ENCODE data around the gene TNPO3. TPM values are rescaled to one million over a fixed set of nuclear protein-coding genes. Genes with fewer than 3 reads are reported as not detected.

Gene TNPO3
- total RNA-seq, 8 experiments from 2014 or later = 45.3 to 63.9 (median 52.0) TPM

GRCh38 chr7:129032017-129032416 is 22.9 kb downstream of the TNPO3 start:
- ATAC-seq (replicated peaks in 6 of 8) = no peak
- Histone ChIP-seq H3K4me3 (no peak overlapping the region), H3K4me1 (replicated peaks in 1 of 2) (no peaks in the 10 kb centered on the region), H3K27ac (no peak overlapping the region)
- in situ Hi-C loops (cut with MboI; ENCODE audit: low pct_unique_long_range_greater_than_20kb in 2 of 9, low sequenced_read_pairs in 9 of 9, unreplicated experiment in 9 of 9) = no loop called here
- WGBS, 10 experiments = 89 to 100% (median 100%) methylated on average over 1 of the region's 1 CpG; no CpG with 5 or more reads in 2 of the 10 experiments

GRCh38 chr7:129030440-129030839 is 24.5 kb downstream of the TNPO3 start:
- WGBS, 10 experiments = 60 to 100% (median 87%) methylated on average over 1 to 3 of the region's 3 CpGs; no CpG with 5 or more reads in 2 of the 10 experiments
- Histone ChIP-seq H3K4me1 (replicated peaks in 1 of 2) (no peaks in the 10 kb centered on the region), H3K4me3 (no peak overlapping the region), H3K27ac (no peak overlapping the region)
- in situ Hi-C loops (cut with MboI; ENCODE audit: low pct_unique_long_range_greater_than_20kb in 2 of 9, low sequenced_read_pairs in 9 of 9, unreplicated experiment in 9 of 9) = no loop called here
- peak in 2 of 8 experiments; percentile 22 to 69 for ATAC-seq (replicated peaks in 6 of 8)

- H3K4me1 ChIP-seq (replicated peaks in 1 of 2) = no peaks in the 10 kb centered on the region
- ATAC-seq (replicated peaks in 6 of 8) = no peak
- no peak overlapping the region for H3K27ac ChIP-seq
- WGBS, 10 experiments = 53 to 100% (median 94%) methylated on average over 1 to 3 of the region's 3 CpGs; no CpG with 5 or more reads in 2 of the 10 experiments
- in situ Hi-C loops (cut with MboI; ENCODE audit: low pct_unique_long_range_greater_than_20kb in 2 of 9, low sequenced_read_pairs in 9 of 9, unreplicated experiment in 9 of 9) = no loop called here
- H3K4me3 ChIP-seq = no peak overlapping the region
Measured at GRCh38 chr7:129024125-129024524, 30.8 kb downstream of the TNPO3 start.

GRCh38 chr7:129021656-129022055 is 33.3 kb downstream of the TNPO3 start:
- in situ Hi-C loops (cut with MboI; ENCODE audit: low pct_unique_long_range_greater_than_20kb in 2 of 9, low sequenced_read_pairs in 9 of 9, unreplicated experiment in 9 of 9) = no loop called here
- WGBS, 10 experiments = 90 to 100% (median 99%) methylated on average over 1 to 2 of the region's 2 CpGs
- no peak overlapping the region for H3K4me3 ChIP-seq

GRCh38 chr7:129017933-129018538 is 36.9 kb downstream of the TNPO3 start:
- no peaks in the 10 kb centered on the region for H3K4me1 ChIP-seq (replicated peaks in 1 of 2)
- H3K27ac ChIP-seq = no peak overlapping the region
- WGBS, 10 experiments = 57 to 100% (median 100%) methylated on average over 1 to 4 of the region's 4 CpGs; no CpG with 5 or more reads in 2 of the 10 experiments
- in situ Hi-C loops (cut with MboI; ENCODE audit: low pct_unique_long_range_greater_than_20kb in 2 of 9, low sequenced_read_pairs in 9 of 9, unreplicated experiment in 9 of 9) = no loop called here
- no peak for ATAC-seq (replicated peaks in 6 of 8)
- no peak overlapping the region for H3K4me3 ChIP-seq

More at GRCh38 chr7:129021656-129022055, 33.3 kb downstream of the TNPO3 start:
- Histone ChIP-seq H3K27ac (no peak overlapping the region), H3K4me1 (replicated peaks in 1 of 2) (no peaks in the 10 kb centered on the region)
- ATAC-seq (replicated peaks in 6 of 8) = no peak

- H3K4me1 ChIP-seq (replicated peaks in 1 of 2) = no peaks in the 10 kb centered on the region
- no peak for ATAC-seq (replicated peaks in 6 of 8)
- H3K4me3 ChIP-seq = no peak overlapping the region
- 67 to 100% (median 85%) methylated on average over 1 to 2 of the region's 2 CpGs; no CpG with 5 or more reads in 2 of the 10 experiments for WGBS, 10 experiments
- in situ Hi-C loops (cut with MboI; ENCODE audit: low pct_unique_long_range_greater_than_20kb in 2 of 9, low sequenced_read_pairs in 9 of 9, unreplicated experiment in 9 of 9) = no loop called here
- no peak overlapping the region for H3K27ac ChIP-seq
Measured at GRCh38 chr7:129017264-129017663, 37.6 kb downstream of the TNPO3 start.

- Histone ChIP-seq H3K4me3 (no peak overlapping the region), H3K27ac (no peak overlapping the region), H3K4me1 (replicated peaks in 1 of 2) (no peaks in the 10 kb centered on the region)
- 95 to 100% (median 98%) methylated on average over 1 to 6 of the region's 6 CpGs for WGBS, 10 experiments
- no peak for ATAC-seq (replicated peaks in 6 of 8)
- in situ Hi-C loops (cut with MboI; ENCODE audit: low pct_unique_long_range_greater_than_20kb in 2 of 9, low sequenced_read_pairs in 9 of 9, unreplicated experiment in 9 of 9) = no loop called here
Measured at GRCh38 chr7:129014501-129015101, 40.3 kb downstream of the TNPO3 start.

- Histone ChIP-seq H3K27ac (no peak overlapping the region), H3K4me1 (replicated peaks in 1 of 2) (no peaks in the 10 kb centered on the region), H3K4me3 (no peak overlapping the region)
- 43 to 100% (median 93%) methylated on average over 2 to 4 of the region's 4 CpGs for WGBS, 10 experiments
- ATAC-seq (replicated peaks in 6 of 8) = no peak
- in situ Hi-C loops (cut with MboI; ENCODE audit: low pct_unique_long_range_greater_than_20kb in 2 of 9, low sequenced_read_pairs in 9 of 9, unreplicated experiment in 9 of 9) = no loop called here
Measured at GRCh38 chr7:129013048-129013724, 41.7 kb downstream of the TNPO3 start.

GRCh38 chr7:129012641-129013040 is 42.3 kb downstream of the TNPO3 start:
- WGBS, 10 experiments = 88 to 100% (median 100%) methylated on average over 1 of the region's 1 CpG; no CpG with 5 or more reads in 1 of the 10 experiments
- in situ Hi-C loops (cut with MboI; ENCODE audit: low pct_unique_long_range_greater_than_20kb in 2 of 9, low sequenced_read_pairs in 9 of 9, unreplicated experiment in 9 of 9) = no loop called here
- no peak for ATAC-seq (replicated peaks in 6 of 8)
- Histone ChIP-seq H3K4me1 (replicated peaks in 1 of 2) (no peaks in the 10 kb centered on the region), H3K27ac (no peak overlapping the region), H3K4me3 (no peak overlapping the region)

GRCh38 chr7:129010075-129010474 is 44.8 kb downstream of the TNPO3 start:
- no peaks in the 10 kb centered on the region for H3K4me1 ChIP-seq (replicated peaks in 1 of 2)
- no peak overlapping the region for H3K27ac ChIP-seq
- ATAC-seq (replicated peaks in 6 of 8) = no peak
- no peak overlapping the region for H3K4me3 ChIP-seq
- in situ Hi-C loops (cut with MboI; ENCODE audit: low pct_unique_long_range_greater_than_20kb in 2 of 9, low sequenced_read_pairs in 9 of 9, unreplicated experiment in 9 of 9) = no loop called here
- 86 to 100% (median 96%) methylated on average over 1 to 3 of the region's 3 CpGs; no CpG with 5 or more reads in 5 of the 10 experiments for WGBS, 10 experiments

GRCh38 chr7:129009437-129009836 is 45.5 kb downstream of the TNPO3 start:
- Histone ChIP-seq H3K27ac (no peak overlapping the region), H3K4me1 (replicated peaks in 1 of 2) (no peaks in the 10 kb centered on the region), H3K4me3 (no peak overlapping the region)
- 40 to 100% (median 96%) methylated on average over 1 to 3 of the region's 3 CpGs for WGBS, 10 experiments
- no peak for ATAC-seq (replicated peaks in 6 of 8)
- in situ Hi-C loops (cut with MboI; ENCODE audit: low pct_unique_long_range_greater_than_20kb in 2 of 9, low sequenced_read_pairs in 9 of 9, unreplicated experiment in 9 of 9) = no loop called here

- Histone ChIP-seq H3K27ac (no peak overlapping the region), H3K4me3 (no peak overlapping the region), H3K4me1 (replicated peaks in 1 of 2) (no peaks in the 10 kb centered on the region)
- ATAC-seq (replicated peaks in 6 of 8) = no peak
- 81 to 100% (median 96%) methylated on average over 1 to 2 of the region's 2 CpGs; no CpG with 5 or more reads in 2 of the 10 experiments for WGBS, 10 experiments
- in situ Hi-C loops (cut with MboI; ENCODE audit: low pct_unique_long_range_greater_than_20kb in 2 of 9, low sequenced_read_pairs in 9 of 9, unreplicated experiment in 9 of 9) = no loop called here
Measured at GRCh38 chr7:129008645-129009414, 46.1 kb downstream of the TNPO3 start.

GRCh38 chr7:129007572-129007971 is 47.3 kb downstream of the TNPO3 start:
- no peak overlapping the region for H3K27ac ChIP-seq
- ATAC-seq (replicated peaks in 6 of 8) = peak in 3 of 8 experiments; percentile 72 to 82 (median 73)
- no peaks in the 10 kb centered on the region for H3K4me1 ChIP-seq (replicated peaks in 1 of 2)
- in situ Hi-C loops (cut with MboI; ENCODE audit: low pct_unique_long_range_greater_than_20kb in 2 of 9, low sequenced_read_pairs in 9 of 9, unreplicated experiment in 9 of 9) = no loop called here
- H3K4me3 ChIP-seq = no peak overlapping the region
- 0 to 90% (median 20%) methylated on average over 1 to 4 of the region's 4 CpGs; no CpG with 5 or more reads in 3 of the 10 experiments for WGBS, 10 experiments

Data from motor neuron (in vitro differentiated cells).